ENCODE data around the gene ARSJ. TPM values are rescaled to one million over a fixed set of nuclear protein-coding genes. Genes with fewer than 3 reads are reported as not detected.

The ARSJ gene
- total and polyA plus RNA-seq, 8 donors: 5.3 to 23.6 (median 7.5) TPM

- ATAC-seq: no peak
- intact Hi-C loops (cut with DNase I): no loop called here
- DNase-seq: no peak
Measured at GRCh38 chr4:114025176-114025777, 45.8 kb upstream of the ARSJ start.

GRCh38 chr4:114021451-114021850 lies 42.0 kb upstream of the ARSJ start:
- Histone ChIP-seq H3K4me1 (no peaks in the 10 kb centered on the region), H3K27me3 (no peaks in the 10 kb centered on the region), H3K36me3 (no peaks in the 10 kb centered on the region), H3K4me3 (no peak overlapping the region), H3K9me3 (no peaks in the 10 kb centered on the region), H3K27ac (no peak overlapping the region)
- no peak for ATAC-seq
- intact Hi-C loops (cut with DNase I): no loop called here
- DNase-seq: no peak
- TF ChIP-seq CTCF (IDR thresholded peaks at IDR 0.05): no peak

More at GRCh38 chr4:114025176-114025777, 45.8 kb upstream of the ARSJ start:
- Histone ChIP-seq H3K27me3 (no peaks in the 10 kb centered on the region), H3K4me3 (no peak overlapping the region), H3K9me3 (no peaks in the 10 kb centered on the region), H3K27ac (no peak overlapping the region), H3K4me1 (no peaks in the 10 kb centered on the region), H3K36me3 (no peaks in the 10 kb centered on the region)
- TF ChIP-seq CTCF (IDR thresholded peaks at IDR 0.05): no peak

DNA sequence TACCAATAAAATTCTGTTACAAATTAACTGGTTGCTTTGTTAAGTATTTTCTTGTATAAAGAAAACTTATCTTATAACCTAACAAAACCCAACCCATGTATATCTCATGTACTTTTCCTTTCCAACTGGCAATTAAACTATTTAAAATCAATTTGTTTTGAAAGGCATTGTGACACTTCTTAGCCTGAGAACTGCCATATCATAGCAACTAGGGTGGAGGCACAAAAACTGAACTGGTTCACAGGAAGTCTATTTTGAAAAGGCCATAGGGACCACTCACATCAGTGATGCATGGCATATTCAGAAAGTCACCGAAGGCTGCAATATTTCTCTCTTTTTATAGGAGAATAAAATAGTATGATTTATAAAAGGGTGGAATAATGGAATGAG lies 40.5 kb upstream of the ARSJ start:
- H3K27ac ChIP-seq: no peak overlapping the region
- H3K36me3 ChIP-seq: no peaks in the 10 kb centered on the region
- H3K27me3 ChIP-seq: no peaks in the 10 kb centered on the region
- H3K4me3 ChIP-seq: no peak overlapping the region
- TF ChIP-seq CTCF (IDR thresholded peaks at IDR 0.05): no peak
- H3K4me1 ChIP-seq: no peaks in the 10 kb centered on the region
- intact Hi-C loops (cut with DNase I): no loop called here
- ATAC-seq (no peak), DNase-seq (no peak)
- peaks cover 0 to 2% of the 10 kb centered on the region in 2 donors for H3K9me3 ChIP-seq

DNA sequence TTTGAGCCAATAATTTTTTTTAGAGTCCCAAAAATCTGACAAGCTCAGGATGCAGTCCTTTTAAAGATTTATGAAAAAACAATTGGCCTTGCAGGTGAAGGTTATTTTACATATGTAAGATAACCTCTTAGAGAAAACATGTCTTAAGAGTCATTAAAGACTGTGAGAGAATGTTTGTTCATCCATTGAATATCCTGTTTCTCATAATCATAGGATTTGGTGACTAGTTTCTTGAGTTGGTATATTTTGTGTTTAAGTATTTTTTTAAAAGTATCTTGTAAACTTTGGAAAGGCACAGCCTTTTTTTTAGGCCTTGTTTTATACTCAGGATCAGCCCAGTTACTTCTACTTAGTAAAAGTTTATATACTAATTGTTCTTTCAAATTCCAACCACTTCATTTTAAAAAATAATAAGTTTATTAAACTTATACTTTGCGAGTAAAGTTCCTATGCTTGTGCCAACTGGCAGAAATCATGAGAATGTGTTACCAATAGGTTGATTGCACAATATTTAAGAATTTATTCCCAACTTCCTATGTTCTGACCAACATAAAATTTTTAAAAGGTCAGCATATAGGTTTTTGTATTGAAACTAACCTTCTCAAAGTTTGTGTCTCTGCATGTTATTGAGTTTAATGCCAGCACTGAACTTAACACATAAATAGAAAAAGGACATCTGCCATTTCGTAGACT lies 40.0 kb upstream of the ARSJ start:
- no peak for TF ChIP-seq CTCF (IDR thresholded peaks at IDR 0.05)
- no peak overlapping the region for H3K27ac ChIP-seq
- intact Hi-C loops (cut with DNase I): no loop called here
- no peaks in the 10 kb centered on the region for H3K36me3 ChIP-seq
- no peak overlapping the region for H3K4me3 ChIP-seq
- DNase-seq (no peak), ATAC-seq (no peak)
- no peaks in the 10 kb centered on the region for H3K27me3 ChIP-seq
- H3K9me3 ChIP-seq: peaks cover 0 to 2% of the 10 kb centered on the region in 2 donors
- H3K4me1 ChIP-seq: no peaks in the 10 kb centered on the region

GRCh38 chr4:114017120-114017917 lies 37.9 kb upstream of the ARSJ start:
- Histone ChIP-seq H3K4me3 (no peak overlapping the region), H3K27ac (no peak overlapping the region), H3K36me3 (no peaks in the 10 kb centered on the region), H3K4me1 (no peaks in the 10 kb centered on the region), H3K9me3 (peaks cover 0 to 2% of the 10 kb centered on the region in 2 donors), H3K27me3 (no peaks in the 10 kb centered on the region)
- DNase-seq (no peak), ATAC-seq (no peak)
- TF ChIP-seq CTCF (IDR thresholded peaks at IDR 0.05): no peak
- intact Hi-C loops (cut with DNase I): no loop called here

Measured in left lung (tissue), 10 donors.